ENCODE measurements around the gene NCK2.

GRCh38 chr2:105904938-105905337 lies 160.2 kb downstream of the NCK2 start:
- no peak for TF ChIP-seq CTCF (IDR thresholded peaks at IDR 0.05)
- TF ChIP-seq POLR2A (IDR thresholded peaks at IDR 0.05): no peak
